GM23338 (cell line): ENCODE measurements around the gene TRAPPC2. TPM values are rescaled to one million over a fixed set of nuclear protein-coding genes. Genes with fewer than 3 reads are reported as not detected.

Experiments used
- ATAC-seq: fragments of 200-7000 bp; cut with Tn5 transposase; 3 replicates; pipeline ENCODE4 v1.9.1; 2020
- DNase-seq: peaks from one replicate; pipeline ENCODE4 v3.0.0-alpha.2; 2015; ENCODE audit warnings: low spot score
- H2AFZ ChIP-seq: fragments of 200-600 bp; sonication (generic); 2 replicates; pipeline ENCODE4 v1.8.0; 2016; ENCODE audit warnings: antibody characterized with exemption, mild to moderate bottlenecking, moderate library complexity
- H3F3A ChIP-seq: fragments of 200-600 bp; sonication (generic); replicated peaks from 2 replicates; pipeline ENCODE4 v1.8.0; 2017; ENCODE audit warnings: antibody characterized with exemption, mixed run types, low read depth
- H3K27ac ChIP-seq: fragments of 200-600 bp; sonication (generic); 2 replicates; pipeline ENCODE4 v1.6.1; 2016; ENCODE audit warnings: low read depth
- H3K27me3 ChIP-seq: fragments of 200-600 bp; sonication (generic); 2 replicates; pipeline ENCODE4 v1.8.0; 2016; ENCODE audit warnings: mild to moderate bottlenecking, mixed run types, moderate library complexity; ENCODE audit not compliant: insufficient read depth
- H3K36me3 ChIP-seq: fragments of 200-600 bp; sonication (generic); 2 replicates; pipeline ENCODE4 v1.8.0; 2016; ENCODE audit warnings: mild to moderate bottlenecking; ENCODE audit not compliant: insufficient read depth
- H3K4me1 ChIP-seq: fragments of 200-600 bp; sonication (generic); 2 replicates; pipeline ENCODE4 v1.8.0; 2016; ENCODE audit warnings: mild to moderate bottlenecking, moderate library complexity; ENCODE audit not compliant: insufficient read depth
- H3K4me2 ChIP-seq: fragments of 200-600 bp; sonication (generic); 2 replicates; pipeline ENCODE4 v1.7.1; 2017; ENCODE audit warnings: mixed run types
- H3K4me3 ChIP-seq: fragments of 200-600 bp; sonication (generic); 2 replicates; pipeline ENCODE4 v1.6.1; 2016; ENCODE audit warnings: mixed run types
- H3K79me2 ChIP-seq: fragments of 200-600 bp; sonication (generic); replicated peaks from 2 replicates; pipeline ENCODE4 v1.8.0; 2017; ENCODE audit warnings: mild to moderate bottlenecking; ENCODE audit not compliant: insufficient read depth
- H3K9me2 ChIP-seq: fragments of 200-600 bp; sonication (generic); 2 replicates; pipeline ENCODE4 v1.8.0; 2017; ENCODE audit not compliant: insufficient read depth
- H4K20me1 ChIP-seq: fragments of 200-600 bp; sonication (generic); replicated peaks from 2 replicates; pipeline ENCODE4 v1.8.0; 2017; ENCODE audit warnings: mild to moderate bottlenecking; ENCODE audit not compliant: insufficient read depth
- H3K27ac Mint-ChIP-seq: 2 replicates; pipeline ENCODE4 v1.8.0; 2020; ENCODE audit warnings: inconsistent platforms, mild to moderate bottlenecking, moderate library complexity, mixed read lengths
- H3K27me3 Mint-ChIP-seq: 3 replicates; pipeline ENCODE4 v1.8.0; 2022; ENCODE audit warnings: low read depth, mild to moderate bottlenecking, moderate library complexity, mixed read lengths, inconsistent platforms; ENCODE audit not compliant: insufficient read depth, poor library complexity
- H3K36me3 Mint-ChIP-seq: 3 replicates; pipeline ENCODE4 v1.8.0; 2021; ENCODE audit warnings: low read depth, mild to moderate bottlenecking, inconsistent platforms, moderate library complexity, mixed read lengths
- H3K4me1 Mint-ChIP-seq: 3 replicates; pipeline ENCODE4 v1.8.0; 2020; ENCODE audit warnings: mild to moderate bottlenecking, inconsistent platforms, mixed read lengths
- H3K4me3 Mint-ChIP-seq: 3 replicates; pipeline ENCODE4 v1.8.0; 2021; ENCODE audit warnings: moderate library complexity, mild to moderate bottlenecking, inconsistent platforms, mixed read lengths
- H3K9me3 Mint-ChIP-seq: 3 replicates; pipeline ENCODE4 v1.8.0; 2020; ENCODE audit warnings: moderate library complexity, mild to moderate bottlenecking, inconsistent platforms, mixed read lengths
- NANOG ChIP-seq: IDR thresholded peaks from 2 replicates; pipeline ENCODE4 v1.6.1; 2016; ENCODE audit warnings: antibody characterized with exemption, borderline replicate concordance
- POLR2AphosphoS5 ChIP-seq: IDR thresholded peaks from 2 replicates; pipeline ENCODE4 v1.6.1; 2016; ENCODE audit warnings: antibody characterized with exemption, low read depth
- STAT1 ChIP-seq: IDR thresholded peaks from one replicate; pipeline ENCODE4 v1.6.1; 2016; ENCODE audit warnings: antibody characterized with exemption; ENCODE audit not compliant: unreplicated experiment
- ZNF462 ChIP-seq: fragments of 250-450 bp; sonication (Bioruptor Pico); IDR thresholded peaks from 2 replicates; pipeline ENCODE4 v1.5.0; 2020; ENCODE audit warnings: mild to moderate bottlenecking, moderate library complexity
- polyA plus RNA-seq: library from polyadenylated mRNA; unstranded; fragments of >200 nt; fragmentation: Nextera tagmentation; extraction: Ambion mirVana; gene quantifications from 2 replicates; pipeline ENCODE4 v1.2.1, GENCODE V29; 2016
- total RNA-seq: library from RNA; depleted of rRNA; stranded (reverse); fragments of >200 nt; shearing (Covaris generic); gene quantifications from 2 replicates; pipeline ENCODE4 v1.2.3, GENCODE V29; 2014
- TF ChIP-seq, protein P1 (sequence below), 2 experiments: fragments of 200-600 bp in 1 of 2; sonication (generic) in 1 of 2; conservative IDR thresholded peaks; 2 replicates each; pipeline versions ENCODE4 v1.5.1 to v1.6.1; 2016 to 2017; ENCODE audit warnings: antibody characterized with exemption in 2 of 2, low read depth in 2 of 2, mild to moderate bottlenecking in 2 of 2, moderate library complexity in 1 of 2

Gene TRAPPC2
- total and polyA plus RNA-seq, 2 experiments from 2014 or later = 11.7 to 14.6 TPM

DNA sequence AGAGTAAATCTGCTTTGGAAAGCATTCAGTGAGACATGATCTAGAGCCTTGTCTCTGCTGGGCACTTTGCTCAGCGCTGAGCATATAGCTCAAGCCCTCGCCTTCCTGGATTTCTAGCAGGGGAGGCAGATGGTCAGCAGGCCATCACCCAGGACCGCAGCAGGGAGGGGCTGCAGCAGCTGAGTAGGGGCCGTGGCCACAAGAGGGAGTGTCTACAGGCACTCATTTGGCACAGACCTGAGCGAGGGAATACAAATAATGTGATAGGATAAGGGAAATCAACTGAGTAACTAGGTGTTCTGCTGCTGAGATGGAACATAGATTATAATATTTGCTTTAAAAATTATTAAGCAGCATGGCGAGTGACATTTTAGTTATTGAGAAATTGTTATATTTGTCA lies 30.3 kb upstream of the TRAPPC2 start:
- Histone ChIP-seq H3K4me2 (no peak overlapping the region), H3K36me3 (peaks cover 6% of the 10 kb centered on the region; the same call in 1 of the 2 replicates), H3K4me3 (no peak overlapping the region), H3K27ac (no peak overlapping the region), H3K4me1 (peaks cover 29% of the 10 kb centered on the region), H2AFZ (no peak overlapping the region), H3K27me3 (no peaks in the 10 kb centered on the region), H3F3A (0 out of 2 replicates have a peak, but pooled peaks cover 3% of the 10 kb centered on the region), H3K9me2 (no peaks in the 10 kb centered on the region), H4K20me1 (no peaks in the 10 kb centered on the region), H3K79me2 (no peaks in the 10 kb centered on the region)
- no peak overlapping the region for H3K4me3 Mint-ChIP-seq
- peaks cover 3% of the 10 kb centered on the region; the same call in 1 of the 3 replicates for H3K9me3 Mint-ChIP-seq
- H3K36me3 Mint-ChIP-seq = peaks cover 74% of the 10 kb centered on the region
- no peak overlapping the region; the same call in 1 of the 2 replicates for H3K27ac Mint-ChIP-seq
- H3K27me3 Mint-ChIP-seq = peaks cover 7% of the 10 kb centered on the region
- ATAC-seq (peak; percentile 80), DNase-seq (peak; percentile 59)
- peaks cover 46% of the 10 kb centered on the region for H3K4me1 Mint-ChIP-seq
- TF ChIP-seq STAT1 (no peak), ZNF462 (CRISPR knock-in tag) (no peak), NANOG (no peak), POLR2AphosphoS5 (no peak)
- TF ChIP-seq, protein P1, sequence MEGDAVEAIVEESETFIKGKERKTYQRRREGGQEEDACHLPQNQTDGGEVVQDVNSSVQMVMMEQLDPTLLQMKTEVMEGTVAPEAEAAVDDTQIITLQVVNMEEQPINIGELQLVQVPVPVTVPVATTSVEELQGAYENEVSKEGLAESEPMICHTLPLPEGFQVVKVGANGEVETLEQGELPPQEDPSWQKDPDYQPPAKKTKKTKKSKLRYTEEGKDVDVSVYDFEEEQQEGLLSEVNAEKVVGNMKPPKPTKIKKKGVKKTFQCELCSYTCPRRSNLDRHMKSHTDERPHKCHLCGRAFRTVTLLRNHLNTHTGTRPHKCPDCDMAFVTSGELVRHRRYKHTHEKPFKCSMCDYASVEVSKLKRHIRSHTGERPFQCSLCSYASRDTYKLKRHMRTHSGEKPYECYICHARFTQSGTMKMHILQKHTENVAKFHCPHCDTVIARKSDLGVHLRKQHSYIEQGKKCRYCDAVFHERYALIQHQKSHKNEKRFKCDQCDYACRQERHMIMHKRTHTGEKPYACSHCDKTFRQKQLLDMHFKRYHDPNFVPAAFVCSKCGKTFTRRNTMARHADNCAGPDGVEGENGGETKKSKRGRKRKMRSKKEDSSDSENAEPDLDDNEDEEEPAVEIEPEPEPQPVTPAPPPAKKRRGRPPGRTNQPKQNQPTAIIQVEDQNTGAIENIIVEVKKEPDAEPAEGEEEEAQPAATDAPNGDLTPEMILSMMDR (conservative IDR thresholded peaks at IDR 0.05; ENCODE audit: low read depth in 2 of 2) = peak; percentile 48 to 64
